Hepatocyte (in vitro differentiated cells): ENCODE measurements around the gene ATP5MC2. TPM values are rescaled to one million over a fixed set of nuclear protein-coding genes. Genes with fewer than 3 reads are reported as not detected.

Experiments
- DNase-seq: peaks from one replicate; pipeline ENCODE4 v3.0.0-alpha.2; 2016; ENCODE audit warnings: low spot score
- H2AFZ ChIP-seq: fragments of 200-600 bp; sonication (generic); 2 replicates; pipeline ENCODE4 v1.6.0; 2016; ENCODE audit warnings: antibody characterized with exemption, mild to moderate bottlenecking
- H3K27ac ChIP-seq: fragments of 200-600 bp; sonication (generic); 2 replicates; pipeline ENCODE4 v1.5.1; 2016; ENCODE audit warnings: mild to moderate bottlenecking
- H3K27me3 ChIP-seq: fragments of 200-600 bp; sonication (generic); 2 replicates; pipeline ENCODE4 v1.6.1; 2016
- H3K36me3 ChIP-seq: fragments of 200-600 bp; sonication (generic); replicated peaks from 2 replicates; pipeline ENCODE4 v1.5.1; 2016; ENCODE audit warnings: low read depth; ENCODE audit not compliant: insufficient read depth
- H3K4me1 ChIP-seq: fragments of 200-600 bp; sonication (generic); 2 replicates; pipeline ENCODE4 v1.5.1; 2016; ENCODE audit warnings: mild to moderate bottlenecking, moderate library complexity; ENCODE audit not compliant: insufficient read depth
- H3K4me2 ChIP-seq: fragments of 200-600 bp; sonication (generic); 2 replicates; pipeline ENCODE4 v1.6.0; 2016
- H3K4me3 ChIP-seq: fragments of 200-600 bp; sonication (generic); 2 replicates; pipeline ENCODE4 v1.5.1; 2016; ENCODE audit warnings: mild to moderate bottlenecking
- H3K79me2 ChIP-seq: fragments of 200-600 bp; sonication (generic); 2 replicates; pipeline ENCODE4 v1.6.0; 2017; ENCODE audit warnings: mild to moderate bottlenecking
- H3K9me2 ChIP-seq: fragments of 200-600 bp; sonication (generic); replicated peaks from 2 replicates; pipeline ENCODE4 v1.6.0; 2017; ENCODE audit warnings: mild to moderate bottlenecking; ENCODE audit not compliant: insufficient read depth
- H3K9me3 ChIP-seq: fragments of 200-600 bp; sonication (generic); 2 replicates; pipeline ENCODE4 v1.5.1; 2016; ENCODE audit warnings: low read depth, mild to moderate bottlenecking
- H4K20me1 ChIP-seq: fragments of 200-600 bp; sonication (generic); 2 replicates; pipeline ENCODE4 v1.6.0; 2016; ENCODE audit warnings: mild to moderate bottlenecking; ENCODE audit not compliant: insufficient read depth, poor library complexity, severe bottlenecking
- CTCF ChIP-seq: fragments of 200-600 bp; sonication (generic); IDR thresholded peaks from 2 replicates; pipeline ENCODE4 v1.5.1; 2016; ENCODE audit warnings: antibody characterized with exemption, mild to moderate bottlenecking; ENCODE audit not compliant: poor library complexity
- EZH2 ChIP-seq: fragments of 200-600 bp; sonication (generic); IDR thresholded peaks from 2 replicates; pipeline ENCODE4 v1.6.1; 2016; ENCODE audit warnings: antibody characterized with exemption, mild to moderate bottlenecking, borderline replicate concordance
- EZH2phosphoT487 ChIP-seq: fragments of 200-600 bp; sonication (generic); IDR thresholded peaks from one replicate; pipeline ENCODE4 v1.6.1; 2018; ENCODE audit warnings: antibody characterized with exemption, mild to moderate bottlenecking, low read depth, moderate library complexity; ENCODE audit not compliant: unreplicated experiment, severe bottlenecking
- WGBS: methylation state at CpG from one replicate; pipeline ENCODE4 v1.1.6; 2016; ENCODE audit warnings: low lambda C conversion rate; ENCODE audit errors: missing lambda C conversion rate; 5-methylcytosine and 5-hydroxymethylcytosine counted together
- polyA plus RNA-seq: library from polyadenylated mRNA; unstranded; fragments of >200 nt; fragmentation: Nextera tagmentation; extraction: Ambion mirVana; gene quantifications from 2 replicates; pipeline ENCODE4 v1.2.1, GENCODE V29; 2016
- total RNA-seq: library from RNA; depleted of rRNA; stranded (reverse); fragments of >200 nt; gene quantifications from 2 replicates; pipeline ENCODE4 v1.2.3, GENCODE V29; 2014

ATP5MC2 gene
- total and polyA plus RNA-seq, 2 experiments from 2014 or later: 252 to 301 TPM

- no peaks in the 10 kb centered on the region for H3K4me1 ChIP-seq
- H4K20me1 ChIP-seq: no peaks in the 10 kb centered on the region
- H3K4me3 ChIP-seq: no peak overlapping the region
- TF ChIP-seq EZH2 (no peak), EZH2phosphoT487 (no peak), CTCF (peak; percentile 93)
- peak; percentile 80 for DNase-seq
- H3K36me3 ChIP-seq: no peaks in the 10 kb centered on the region
- H3K4me2 ChIP-seq: no peak overlapping the region
- H3K27me3 ChIP-seq: peaks cover 87% of the 10 kb centered on the region
- no peak overlapping the region for H3K27ac ChIP-seq
- H3K79me2 ChIP-seq: no peaks in the 10 kb centered on the region
- WGBS: 5% methylated on average over 8 of the region's 8 CpGs
- no peaks in the 10 kb centered on the region for H3K9me2 ChIP-seq
- H2AFZ ChIP-seq: peak overlapping the region; percentile 29
- H3K9me3 ChIP-seq: no peaks in the 10 kb centered on the region
Measured at GRCh38 chr12:53701518-53702264, 25.8 kb upstream of the ATP5MC2 start.

- WGBS: 72% methylated on average over 6 of the region's 6 CpGs
- Histone ChIP-seq H3K9me2 (no peaks in the 10 kb centered on the region), H3K4me2 (no peak overlapping the region), H4K20me1 (no peaks in the 10 kb centered on the region), H3K27ac (no peak overlapping the region), H3K9me3 (no peaks in the 10 kb centered on the region), H3K27me3 (peaks cover 76% of the 10 kb centered on the region), H3K36me3 (no peaks in the 10 kb centered on the region), H3K4me1 (peaks cover 2% of the 10 kb centered on the region), H3K79me2 (no peaks in the 10 kb centered on the region), H2AFZ (no peak overlapping the region), H3K4me3 (no peak overlapping the region)
- DNase-seq: no peak
- TF ChIP-seq EZH2phosphoT487 (no peak), EZH2 (no peak), CTCF (no peak)
Measured at GRCh38 chr12:53700567-53700966, 24.7 kb upstream of the ATP5MC2 start.

GRCh38 chr12:53699678-53700025, 23.8 kb upstream of the ATP5MC2 start:
- no peaks in the 10 kb centered on the region for H3K36me3 ChIP-seq
- no peak overlapping the region for H2AFZ ChIP-seq
- WGBS: 64% methylated on average over 5 of the region's 5 CpGs
- H3K4me3 ChIP-seq: no peak overlapping the region
- TF ChIP-seq EZH2phosphoT487 (no peak), EZH2 (no peak), CTCF (no peak)
- H3K79me2 ChIP-seq: no peaks in the 10 kb centered on the region
- H3K9me2 ChIP-seq: no peaks in the 10 kb centered on the region
- no peaks in the 10 kb centered on the region for H4K20me1 ChIP-seq
- no peaks in the 10 kb centered on the region for H3K9me3 ChIP-seq
- H3K27me3 ChIP-seq: peaks cover 74% of the 10 kb centered on the region
- no peak overlapping the region for H3K4me2 ChIP-seq
- H3K27ac ChIP-seq: no peak overlapping the region
- no peak for DNase-seq
- H3K4me1 ChIP-seq: peaks cover 8% of the 10 kb centered on the region
